CD4-positive, alpha-beta T cell treated with Interleukin-17A for 4 hours (primary cell): Measurements from ENCODE around the gene PSMD2.
"Not testable (repeated sequence)": the region's sequence is repeated elsewhere in the genome, so short reads cannot be mapped to it uniquely, and the experiment has no call there.

Source experiments
- DNase-seq: peaks from one replicate; pipeline ENCODE4 v3.0.0-alpha.2; 2020; ENCODE audit warnings: mixed read lengths

PSMD2 gene

DNA sequence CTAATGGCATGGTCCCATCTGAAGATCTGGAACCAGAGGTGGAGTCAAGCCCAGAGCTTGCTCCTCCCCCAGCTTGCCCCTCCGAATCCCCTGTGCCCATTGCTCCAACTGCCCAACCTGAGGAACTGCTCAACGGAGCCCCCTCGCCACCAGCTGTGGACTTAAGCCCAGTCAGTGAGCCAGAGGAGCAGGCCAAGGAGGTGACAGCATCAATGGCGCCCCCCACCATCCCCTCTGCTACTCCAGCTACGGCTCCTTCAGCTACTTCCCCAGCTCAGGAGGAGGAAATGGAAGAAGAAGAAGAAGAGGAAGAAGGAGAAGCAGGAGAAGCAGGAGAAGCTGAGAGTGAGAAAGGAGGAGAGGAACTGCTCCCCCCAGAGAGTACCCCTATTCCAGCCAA, 22.6 kb downstream of the PSMD2 start:
- DNase-seq = no peak

DNA sequence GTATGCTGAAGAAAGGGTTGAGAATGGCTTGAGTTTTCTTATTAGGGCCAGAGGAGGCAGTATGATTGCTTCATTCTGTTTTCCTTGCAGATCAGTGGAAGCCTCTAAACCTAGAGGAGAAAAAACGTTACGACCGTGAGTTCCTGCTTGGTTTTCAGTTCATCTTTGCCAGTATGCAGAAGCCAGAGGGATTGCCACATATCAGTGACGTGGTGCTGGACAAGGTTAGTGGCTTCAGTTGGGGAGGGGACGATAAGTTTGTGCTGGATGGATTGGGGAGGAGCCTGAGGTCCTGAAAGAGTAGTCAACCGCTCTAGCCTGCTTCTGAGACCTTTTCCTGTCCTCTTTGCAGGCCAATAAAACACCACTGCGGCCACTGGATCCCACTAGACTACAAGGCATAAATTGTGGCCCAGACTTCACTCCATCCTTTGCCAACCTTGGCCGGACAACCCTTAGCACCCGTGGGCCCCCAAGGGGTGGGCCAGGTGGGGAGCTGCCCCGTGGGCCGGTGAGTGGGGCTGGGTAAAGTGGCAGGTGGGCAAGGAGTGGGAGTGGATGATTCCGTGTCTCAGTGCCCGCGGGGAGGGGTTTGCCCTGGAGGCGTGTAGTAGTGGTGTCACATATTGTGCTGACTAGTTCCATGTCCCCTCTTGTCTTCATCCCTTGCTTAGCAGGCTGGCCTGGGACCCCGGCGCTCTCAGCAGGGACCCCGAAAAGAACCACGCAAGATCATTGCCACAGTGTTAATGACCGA, 23.9 kb downstream of the PSMD2 start:
- DNase-seq = no peak

DNA sequence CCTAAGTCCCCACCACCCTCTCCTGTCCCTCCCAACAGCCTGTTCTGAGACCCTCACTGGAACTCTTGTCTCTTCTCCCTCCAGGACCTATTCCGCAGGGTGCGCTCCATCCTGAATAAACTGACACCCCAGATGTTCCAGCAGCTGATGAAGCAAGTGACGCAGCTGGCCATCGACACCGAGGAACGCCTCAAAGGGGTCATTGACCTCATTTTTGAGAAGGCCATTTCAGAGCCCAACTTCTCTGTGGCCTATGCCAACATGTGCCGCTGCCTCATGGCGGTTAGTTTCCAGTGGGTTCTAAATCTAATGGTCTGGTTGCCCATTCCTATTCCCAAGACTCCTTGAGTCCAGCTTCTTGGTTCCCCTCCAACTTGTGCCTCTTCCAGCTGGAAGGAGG, 24.7 kb downstream of the PSMD2 start:
- DNase-seq = no peak

DNA sequence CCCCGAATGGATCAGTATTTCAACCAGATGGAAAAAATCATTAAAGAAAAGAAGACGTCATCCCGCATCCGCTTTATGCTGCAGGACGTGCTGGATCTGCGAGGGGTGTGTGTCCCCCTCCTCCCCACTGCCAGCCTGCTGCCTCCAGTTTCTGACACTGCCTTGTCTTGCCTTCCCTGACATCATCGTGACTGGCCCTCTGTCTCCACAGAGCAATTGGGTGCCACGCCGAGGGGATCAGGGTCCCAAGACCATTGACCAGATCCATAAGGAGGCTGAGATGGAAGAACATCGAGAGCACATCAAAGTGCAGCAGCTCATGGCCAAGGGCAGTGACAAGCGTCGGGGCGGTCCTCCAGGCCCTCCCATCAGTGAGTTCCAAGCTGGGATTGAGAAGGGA, 26.2 kb downstream of the PSMD2 start:
- no peak for DNase-seq

DNA sequence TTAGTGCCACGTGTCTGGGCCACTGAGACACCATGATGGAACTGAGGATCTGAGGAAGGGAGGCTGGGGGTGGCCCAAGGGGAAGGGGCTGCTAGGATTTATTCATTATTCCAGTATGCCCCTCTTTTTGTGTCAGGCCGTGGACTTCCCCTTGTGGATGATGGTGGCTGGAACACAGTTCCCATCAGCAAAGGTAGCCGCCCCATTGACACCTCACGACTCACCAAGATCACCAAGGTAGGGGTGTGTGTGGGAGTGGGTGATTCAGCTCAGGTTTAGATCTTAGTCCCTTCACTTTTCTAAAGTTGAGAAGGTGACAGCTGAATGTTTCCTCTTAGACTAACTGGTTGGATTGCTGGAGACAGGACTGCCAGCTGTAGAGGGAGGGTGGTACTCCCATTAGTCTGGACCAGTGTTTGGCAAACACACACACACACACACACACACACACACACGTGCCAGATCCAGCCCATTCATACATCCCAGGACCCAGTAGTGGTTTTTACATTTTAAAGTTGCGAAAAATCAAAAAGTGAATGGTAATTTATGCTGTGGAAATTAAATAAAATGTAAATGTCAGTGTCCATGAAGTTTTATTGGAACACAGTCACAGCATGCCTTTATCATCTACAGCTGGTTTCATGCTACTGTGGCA, 26.8 kb downstream of the PSMD2 start:
- no peak for DNase-seq

DNA sequence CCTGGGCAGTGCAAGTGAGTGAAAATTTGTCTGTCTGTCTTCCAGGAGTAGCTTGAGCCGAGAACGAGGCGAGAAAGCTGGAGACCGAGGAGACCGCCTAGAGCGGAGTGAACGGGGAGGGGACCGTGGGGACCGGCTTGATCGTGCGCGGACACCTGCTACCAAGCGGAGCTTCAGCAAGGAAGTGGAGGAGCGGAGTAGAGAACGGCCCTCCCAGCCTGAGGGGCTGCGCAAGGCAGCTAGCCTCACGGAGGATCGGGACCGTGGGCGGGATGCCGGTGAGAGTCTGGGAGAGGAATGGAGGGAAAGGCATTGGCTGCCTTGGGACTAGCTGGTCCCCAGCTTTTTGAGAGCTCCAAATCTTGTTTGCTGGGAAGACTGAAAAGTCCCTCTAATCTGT, 28.1 kb downstream of the PSMD2 start:
- no peak for DNase-seq

DNA sequence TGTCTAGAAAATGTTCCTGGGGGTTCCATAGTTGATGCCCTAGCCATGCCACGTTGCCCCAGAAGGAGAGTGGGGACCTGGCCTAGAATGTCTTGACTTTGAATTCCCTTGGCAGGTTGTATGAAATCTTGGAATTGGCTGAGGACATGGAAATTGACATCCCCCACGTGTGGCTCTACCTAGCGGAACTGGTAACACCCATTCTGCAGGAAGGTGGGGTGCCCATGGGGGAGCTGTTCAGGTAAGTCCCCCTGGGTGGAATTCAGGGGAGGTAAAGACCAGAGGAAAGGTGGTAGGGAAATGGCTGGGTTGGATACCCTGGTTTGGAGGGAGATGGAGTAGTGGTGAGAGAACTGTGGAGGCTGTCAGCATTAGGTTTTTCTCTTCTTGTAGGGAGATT, 29.5 kb downstream of the PSMD2 start:
- no peak for DNase-seq

DNA sequence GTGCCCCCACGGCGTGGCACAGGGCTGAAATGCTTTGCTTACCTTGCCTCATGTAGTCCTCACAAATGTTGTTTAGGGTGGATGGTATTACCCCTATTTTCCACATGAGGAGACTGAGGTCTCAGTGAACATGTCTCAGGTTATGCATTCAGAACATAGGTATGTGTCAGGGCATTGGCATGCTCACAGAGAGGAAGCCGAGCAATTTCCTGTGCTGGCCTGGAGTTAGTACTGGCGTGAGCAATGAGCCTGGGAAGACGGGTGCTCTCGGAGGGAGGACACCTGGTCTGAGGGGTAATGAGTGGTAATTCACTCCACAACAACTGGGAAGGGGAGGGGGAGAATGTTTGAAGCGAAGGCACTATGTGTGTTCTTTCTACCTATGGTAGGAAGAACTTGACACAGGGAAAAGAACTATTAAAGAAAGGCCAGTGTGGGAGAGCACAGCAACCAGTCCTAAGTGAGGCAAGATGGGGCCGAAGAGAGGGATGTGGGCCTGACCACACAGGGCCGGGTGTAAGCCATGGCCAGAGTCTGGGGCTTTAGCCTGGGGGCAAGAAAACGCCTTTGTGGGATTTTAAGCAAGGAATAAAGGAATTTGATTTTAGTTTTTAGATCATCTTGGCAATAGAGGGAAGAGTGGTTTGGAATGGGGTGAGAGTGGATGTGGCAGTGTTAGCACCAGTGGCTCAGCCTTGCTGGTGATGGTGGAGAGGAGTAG, 33.5 kb downstream of the PSMD2 start:
- no peak for DNase-seq

DNA sequence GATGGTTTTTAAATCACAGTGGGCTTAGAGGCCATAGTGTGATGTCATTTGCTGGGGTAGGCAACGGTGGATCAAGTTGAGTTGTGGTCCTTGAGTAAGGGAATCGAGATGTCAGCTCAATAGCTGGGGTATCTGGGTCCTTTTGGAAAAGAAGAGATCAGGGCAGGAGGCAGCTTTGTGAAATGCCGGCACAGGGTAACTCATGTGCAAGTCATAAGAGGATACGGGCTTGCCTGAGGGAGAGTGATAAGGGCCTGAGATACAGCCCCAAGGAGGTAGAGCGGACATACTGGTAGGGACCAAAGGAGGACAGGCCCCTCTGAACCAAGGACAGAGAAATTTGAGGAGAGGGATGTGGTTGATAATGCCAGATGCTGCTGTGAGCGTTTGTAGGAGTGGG, 34.1 kb downstream of the PSMD2 start:
- no peak for DNase-seq

DNA sequence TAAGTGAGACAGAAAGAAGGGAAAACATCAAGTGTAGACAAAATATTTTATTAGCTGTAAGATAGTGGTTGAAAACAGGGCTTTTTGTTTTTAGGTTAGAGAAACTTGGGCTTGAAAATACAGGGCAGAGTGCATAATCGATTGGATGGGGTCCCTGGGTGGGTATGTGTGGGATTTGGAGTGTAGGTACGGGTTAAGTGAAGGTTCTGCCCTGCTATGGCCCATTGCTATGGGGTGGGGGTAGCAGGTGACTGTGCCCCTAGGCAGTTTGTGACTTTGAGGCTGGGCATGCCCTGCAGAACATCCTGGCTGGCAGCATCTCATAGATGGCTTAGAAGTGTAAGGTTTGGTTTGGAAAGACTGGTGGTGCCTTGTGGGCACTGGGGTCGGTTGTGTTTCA, 34.7 kb downstream of the PSMD2 start:
- DNase-seq = no peak

DNA sequence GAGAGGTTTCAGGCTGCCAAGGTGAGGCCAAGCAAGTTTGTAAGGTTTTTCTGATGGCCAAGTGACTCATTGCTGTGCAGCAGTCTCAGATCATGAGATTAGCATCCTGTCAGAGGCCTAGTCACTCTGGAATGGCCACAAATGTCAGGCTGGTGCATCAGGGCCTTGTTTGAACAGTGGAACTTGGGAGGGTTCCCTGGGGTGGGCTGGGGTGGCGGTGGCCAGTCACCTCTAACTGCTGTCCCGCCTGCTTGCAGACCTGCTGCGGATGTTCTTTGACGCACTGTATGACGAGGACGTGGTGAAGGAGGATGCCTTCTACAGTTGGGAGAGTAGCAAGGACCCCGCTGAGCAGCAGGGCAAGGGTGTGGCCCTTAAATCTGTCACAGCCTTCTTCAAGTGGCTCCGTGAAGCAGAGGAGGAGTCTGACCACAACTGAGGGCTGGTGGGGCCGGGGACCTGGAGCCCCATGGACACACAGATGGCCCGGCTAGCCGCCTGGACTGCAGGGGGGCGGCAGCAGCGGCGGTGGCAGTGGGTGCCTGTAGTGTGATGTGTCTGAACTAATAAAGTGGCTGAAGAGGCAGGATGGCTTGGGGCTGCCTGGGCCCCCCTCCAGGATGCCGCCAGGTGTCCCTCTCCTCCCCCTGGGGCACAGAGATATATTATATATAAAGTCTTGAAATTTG, 35.6 kb downstream of the PSMD2 start:
- DNase-seq = peak; percentile 48

DNA sequence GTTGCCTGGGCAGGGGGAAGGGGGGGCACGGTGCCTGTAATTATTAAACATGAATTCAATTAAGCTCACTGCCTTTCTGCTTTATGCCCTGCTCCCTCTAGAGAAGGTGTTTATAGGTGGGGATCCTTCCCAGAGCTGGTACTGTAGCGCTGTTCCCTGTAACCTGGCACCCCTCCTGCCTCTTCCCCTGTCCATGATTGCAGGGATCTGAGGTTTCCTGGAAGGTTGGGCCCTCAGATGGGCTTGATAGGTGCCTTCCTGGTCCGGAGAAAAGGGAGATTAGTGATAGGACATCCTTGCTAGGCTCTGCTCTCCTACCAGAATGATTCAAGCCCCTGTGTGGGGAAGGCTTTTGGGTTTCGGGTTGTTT, 36.2 kb downstream of the PSMD2 start:
- DNase-seq = no peak

DNA sequence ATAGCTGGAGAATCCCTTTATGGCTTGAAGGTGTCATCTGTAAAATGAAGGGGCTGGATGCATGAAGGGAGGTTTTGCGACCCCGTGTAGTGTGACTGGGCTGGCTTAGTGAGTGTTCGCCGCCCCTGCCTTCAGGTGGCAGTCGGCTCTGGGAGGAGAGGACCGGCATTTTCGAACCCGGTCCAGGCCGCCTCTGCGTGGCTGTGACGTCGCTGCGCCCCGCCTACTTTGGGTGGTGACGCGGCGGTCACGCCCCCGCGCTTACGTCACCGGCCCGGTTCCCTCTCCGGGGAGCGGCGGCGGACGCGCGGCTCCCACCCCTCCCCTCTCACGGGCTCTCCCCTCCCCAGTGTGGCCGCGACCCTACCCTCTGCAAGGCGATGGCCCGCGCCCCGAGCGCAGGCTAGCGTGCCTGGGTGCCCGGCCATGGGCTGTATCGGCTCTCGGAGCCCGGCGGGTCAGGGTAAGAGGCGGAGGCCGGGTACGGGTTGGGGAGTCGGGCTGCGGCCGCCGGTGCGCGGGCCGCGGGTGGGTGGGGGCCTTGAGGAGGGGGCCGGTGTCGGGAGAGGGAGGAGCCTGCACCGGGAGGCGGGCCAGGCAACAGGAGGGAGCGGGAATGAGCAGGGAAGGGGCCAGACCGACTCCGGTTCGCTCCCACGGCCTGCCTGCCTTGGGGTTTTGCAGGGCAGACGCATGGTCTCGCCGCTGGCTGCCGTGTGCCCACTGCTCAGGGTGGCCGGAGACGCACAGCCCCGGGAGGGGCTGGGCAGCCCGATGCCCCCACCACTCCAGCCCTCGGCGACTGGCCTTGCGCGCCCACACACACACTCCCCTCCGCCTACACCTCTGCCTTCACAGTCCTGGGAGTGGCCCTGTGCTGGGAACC, 36.9 kb downstream of the PSMD2 start:
- peak; percentile 91 for DNase-seq

DNA sequence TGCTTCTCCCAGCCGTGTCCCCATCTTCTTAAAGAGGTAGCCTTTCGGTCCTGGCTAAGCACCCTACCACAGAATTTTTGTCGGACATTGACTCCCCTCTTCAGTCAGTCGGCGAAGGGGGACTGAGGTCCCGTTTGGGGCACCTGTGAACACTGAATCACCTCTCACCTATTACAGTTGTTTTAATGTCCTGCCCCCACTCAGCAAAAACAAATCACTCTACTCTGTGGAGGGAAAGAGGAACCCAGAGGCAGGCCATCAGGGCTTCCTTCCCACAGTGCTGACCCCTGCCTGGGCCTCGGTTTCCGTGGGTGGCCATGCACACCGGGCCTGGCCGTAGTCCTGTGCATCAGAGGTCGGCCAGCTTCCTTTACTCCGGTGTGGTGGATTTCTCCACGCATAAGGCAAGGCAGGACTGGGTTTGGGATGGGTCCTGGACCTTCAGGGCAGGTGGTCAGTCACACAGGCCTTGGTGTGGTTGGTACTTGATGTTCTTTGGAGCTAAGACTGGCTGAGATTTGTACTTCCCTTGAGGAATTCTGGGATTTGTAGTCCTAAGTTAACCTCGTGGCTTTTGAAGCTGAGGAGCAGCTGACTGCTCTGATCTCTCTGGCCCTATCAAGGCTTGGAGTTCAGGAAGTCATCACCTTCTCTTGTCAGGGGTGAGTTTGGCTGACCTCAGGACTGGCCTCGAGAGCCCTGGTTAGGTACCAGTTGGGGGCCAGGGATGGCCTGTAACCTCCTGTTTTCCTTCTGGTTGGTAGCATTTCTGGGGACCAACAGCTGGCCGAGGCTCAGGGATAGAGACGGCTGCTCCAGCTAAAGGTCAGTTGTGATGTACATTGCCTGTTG, 37.7 kb downstream of the PSMD2 start:
- no peak for DNase-seq

DNA sequence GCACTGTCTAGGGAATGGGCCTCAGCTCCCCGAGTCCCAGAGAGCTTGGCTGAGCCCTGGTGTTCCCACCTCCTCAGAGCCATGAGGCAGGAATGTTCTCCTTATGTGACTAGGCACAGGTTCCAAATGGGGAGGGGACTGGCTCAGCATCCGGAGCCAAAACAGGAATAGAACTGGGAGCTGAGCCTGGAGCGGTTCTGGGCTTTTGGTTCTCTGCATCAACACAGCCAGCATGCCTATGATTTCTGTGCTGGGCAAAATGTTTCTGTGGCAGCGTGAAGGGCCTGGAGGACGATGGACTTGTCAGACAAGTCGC, 38.3 kb downstream of the PSMD2 start, which contains the start of gene FAM131A:
Gene FAM131A (plus strand): TSS at position 202 of the 316 bp plus-strand sequence. CDS start 31 bp downstream, at position 233.
- no peak for DNase-seq

DNA sequence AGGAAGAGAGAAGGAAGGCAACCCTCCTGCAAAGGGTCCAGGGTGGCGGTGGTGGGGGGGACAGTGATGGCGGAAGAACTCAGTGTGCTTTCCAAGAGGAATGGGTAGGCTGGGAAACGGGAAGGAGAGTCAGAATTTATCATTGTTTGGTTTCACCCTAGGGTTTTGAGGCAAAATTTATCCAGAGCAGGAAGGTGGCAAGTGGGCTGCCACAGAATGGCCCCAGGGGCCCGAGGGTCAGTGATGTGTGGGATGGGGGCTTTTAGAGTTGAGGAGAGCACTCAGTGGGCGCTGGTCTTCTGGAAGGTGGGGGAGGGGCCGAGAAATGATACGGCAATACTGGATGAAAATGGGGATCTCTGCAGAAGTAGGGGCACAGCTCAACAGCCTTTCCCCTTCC, 38.9 kb downstream of the PSMD2 start:
- no peak for DNase-seq

DNA sequence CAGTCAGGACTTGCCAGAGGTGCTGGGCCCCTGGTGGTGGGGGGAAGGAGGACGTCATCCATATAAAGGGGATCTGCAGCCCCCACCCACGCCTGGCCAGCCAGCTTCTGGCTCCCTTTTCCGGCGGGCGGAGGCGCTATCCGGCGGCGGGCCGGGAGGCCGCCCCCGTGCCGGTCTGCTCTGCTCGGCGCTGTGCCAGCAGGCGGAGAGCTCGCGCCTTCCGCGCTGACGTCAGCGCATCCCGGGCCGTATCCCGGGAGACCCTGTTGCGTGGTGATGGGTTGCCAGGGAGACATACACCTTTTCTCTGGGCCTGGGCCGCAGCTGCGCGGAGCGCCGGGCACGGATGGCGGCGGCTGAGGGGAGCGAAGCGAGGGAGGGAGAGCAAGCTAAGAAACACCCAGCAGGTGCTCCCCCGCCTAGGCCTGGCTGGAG, 39.5 kb downstream of the PSMD2 start:
- no peak for DNase-seq

DNA sequence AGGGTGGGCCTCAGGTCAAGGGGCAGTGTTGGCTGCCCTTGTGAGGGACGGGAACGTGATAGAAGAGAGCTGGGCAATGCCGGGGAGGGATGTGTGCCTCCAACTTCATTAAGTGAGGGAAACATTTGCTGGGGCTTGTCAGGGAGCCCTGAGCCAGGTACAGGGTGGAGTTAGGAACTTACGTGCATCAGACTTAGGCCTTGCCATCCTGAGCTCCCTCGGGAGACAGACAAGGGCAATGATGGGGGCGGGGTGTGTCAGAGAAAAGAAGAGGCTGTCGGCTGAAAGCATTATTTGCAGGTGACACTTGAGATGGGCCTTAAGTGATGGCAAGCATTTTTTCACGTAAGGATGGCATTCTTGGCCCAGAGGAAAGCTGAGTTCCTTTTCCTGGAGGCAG, 40.0 kb downstream of the PSMD2 start:
- no peak for DNase-seq

DNA sequence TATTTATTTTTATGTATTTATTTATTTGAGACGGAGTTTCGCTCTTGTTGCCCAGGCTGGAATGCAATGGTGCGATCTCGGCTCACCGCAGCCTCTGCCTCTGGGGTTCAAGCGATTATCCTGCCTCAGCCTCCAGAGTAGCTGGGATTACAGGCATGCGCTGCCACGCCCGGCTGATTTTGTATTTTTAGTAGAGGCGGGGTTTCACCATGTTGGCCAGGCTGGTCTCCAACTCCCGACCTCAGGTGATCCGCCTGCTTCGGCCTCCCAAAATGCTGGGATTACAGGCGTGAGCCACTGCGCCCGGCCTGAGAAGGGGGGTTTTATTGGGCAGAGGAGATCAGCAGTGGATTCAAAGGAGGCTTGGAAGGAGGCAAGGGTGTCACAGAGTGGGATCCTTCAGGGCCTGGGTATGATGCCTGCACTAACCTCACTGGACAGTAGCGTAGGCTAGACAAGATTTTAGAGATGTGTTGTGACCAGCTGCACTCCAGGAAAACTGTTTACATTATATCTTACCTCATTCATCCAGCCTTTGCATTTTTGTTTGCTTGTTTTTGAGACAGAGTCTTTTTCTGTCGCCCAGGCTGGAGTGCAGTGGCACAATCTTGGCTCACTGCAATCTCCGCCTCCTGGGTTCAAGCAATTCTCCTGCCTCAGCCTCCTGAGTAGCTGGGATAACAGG, 40.6 kb downstream of the PSMD2 start:
- not testable (repeated sequence) for DNase-seq

DNA sequence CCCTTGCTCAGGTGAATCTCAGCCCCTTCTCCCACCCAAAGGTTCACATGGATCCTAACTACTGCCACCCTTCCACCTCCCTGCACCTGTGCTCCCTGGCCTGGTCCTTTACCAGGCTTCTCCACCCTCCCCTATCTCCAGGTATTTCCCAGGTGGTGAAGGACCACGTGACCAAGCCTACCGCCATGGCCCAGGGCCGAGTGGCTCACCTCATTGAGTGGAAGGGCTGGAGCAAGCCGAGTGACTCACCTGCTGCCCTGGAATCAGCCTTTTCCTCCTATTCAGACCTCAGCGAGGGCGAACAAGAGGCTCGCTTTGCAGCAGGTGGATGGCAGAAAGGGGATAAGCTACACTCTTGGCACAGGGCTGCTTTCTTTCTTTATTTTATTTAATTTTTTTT, 42.9 kb downstream of the PSMD2 start:
- no peak for DNase-seq
